HCT116 (cell line): ENCODE measurements around the gene OPHN1. TPM values are rescaled to one million over a fixed set of nuclear protein-coding genes. Genes with fewer than 3 reads are reported as not detected.

Experiments used
- ATAC-seq: fragments of 200-7000 bp; cut with Tn5 transposase; 2 replicates; pipeline ENCODE4 v1.9.1; 2020; ENCODE audit warnings: mild to moderate bottlenecking, moderate library complexity
- BruUV-seq: library from RNA; stranded (reverse); fragments of 400-500 nt; replicated peaks from 2 replicates; lab custom pipeline; 2021; lab: Mats Ljungman, UMichigan
- CTCF ChIA-PET: fragments of 300-600 bp; sonication (Branson Sonifier 250); formaldehyde crosslinking; loops from one replicate; lab custom pipeline; 2021; ENCODE audit warnings: antibody characterized with exemption; lab: Charles Lee
- POLR2A ChIA-PET: fragments of 300-600, 350-600 bp; sonication (Branson Sonifier 250); formaldehyde crosslinking; loops from one replicate; lab custom pipeline; 2021; ENCODE audit warnings: antibody characterized with exemption; lab: Charles Lee
- RAD21 ChIA-PET, 2 experiments: fragments of 300-600 bp; sonication (Branson Sonifier 250); formaldehyde crosslinking; loops; one replicate each; lab custom pipeline; 2023; ENCODE audit warnings: low total read pairs in 2 of 2; ENCODE audit not compliant: uncharacterized antibody in 2 of 2, unreplicated experiment in 2 of 2, low non-redundant PET in 1 of 2; lab: Charles Lee
- DNase-seq: peaks from one replicate; pipeline ENCODE4 v3.0.0-alpha.2; 2010; ENCODE audit warnings: low read depth, low spot score
- H2AFZ ChIP-seq: fragments of 200-600 bp; shearing (Covaris generic), sonication (generic); 2 replicates; pipeline ENCODE4 v1.6.1; 2017; ENCODE audit warnings: low read depth, mixed run types, mixed read lengths, antibody characterized with exemption, low read length; ENCODE audit not compliant: poor library complexity, severe bottlenecking
- H3K27ac ChIP-seq: 2 replicates; pipeline ENCODE4 v1.5.1; 2012; ENCODE audit warnings: low read depth, low read length
- H3K27me3 ChIP-seq: fragments of 200-600 bp; sonication (generic); 2 replicates; pipeline ENCODE4 v1.6.1; 2016; ENCODE audit warnings: mixed run types, low read length, mixed read lengths; ENCODE audit not compliant: insufficient read depth
- H3K36me3 ChIP-seq, 2 experiments: fragments of 200-500 bp in 1 of 2; fragments of 200-600 bp in 1 of 2; sonication (Bioruptor generic) in 1 of 2; sonication (generic) in 1 of 2; 2 replicates each; pipeline versions ENCODE4 v1.5.1 to v1.6.1; 2014 to 2016; ENCODE audit warnings: low read length in 2 of 2, inconsistent platforms in 1 of 2, mixed read lengths in 1 of 2, mixed run types in 1 of 2; ENCODE audit not compliant: insufficient read depth in 2 of 2, control insufficient read depth in 1 of 2
- H3K4me1 ChIP-seq, 2 experiments: fragments of 200-600 bp in 1 of 2; sonication (generic) in 1 of 2; 2 replicates each; pipeline versions ENCODE4 v1.5.1 to v1.6.1; 2012 to 2017; ENCODE audit warnings: low read length in 2 of 2, inconsistent platforms in 1 of 2, mild to moderate bottlenecking in 1 of 2, mixed read lengths in 1 of 2, mixed run types in 1 of 2, moderate library complexity in 1 of 2; ENCODE audit not compliant: insufficient read depth in 2 of 2, control insufficient read depth in 1 of 2
- H3K4me2 ChIP-seq: fragments of 200-600 bp; sonication (generic); 2 replicates; pipeline ENCODE4 v1.6.1; 2017; ENCODE audit warnings: mixed run types, low read length, mixed read lengths
- H3K4me3 ChIP-seq, 2 experiments: fragments of 200-600 bp in 1 of 2; sonication (generic) in 1 of 2; replicated peaks in 1 of 2; 2 replicates each; pipeline ENCODE4 v1.5.1; 2011 to 2016; ENCODE audit warnings: low read length in 2 of 2, control low read depth in 1 of 2, low read depth in 1 of 2, mild to moderate bottlenecking in 1 of 2, mixed read lengths in 1 of 2, mixed run types in 1 of 2
- H3K79me2 ChIP-seq: fragments of 200-600 bp; sonication (generic); 2 replicates; pipeline ENCODE4 v1.6.1; 2017; ENCODE audit warnings: mild to moderate bottlenecking, mixed run types, low read length, moderate library complexity, mixed read lengths; ENCODE audit not compliant: insufficient read depth
- H3K9ac ChIP-seq: fragments of 200-600 bp; sonication (generic); 2 replicates; pipeline ENCODE4 v1.6.1; 2016; ENCODE audit warnings: low read length, mixed read lengths
- H3K9me2 ChIP-seq: fragments of 200-600 bp; sonication (generic), shearing (Covaris generic); 2 replicates; pipeline ENCODE4 v1.6.1; 2017; ENCODE audit warnings: mixed run types, mild to moderate bottlenecking, moderate library complexity; ENCODE audit not compliant: insufficient read depth
- H3K9me3 ChIP-seq, 2 experiments: fragments of 200-500 bp in 1 of 2; fragments of 200-600 bp in 1 of 2; sonication (Bioruptor generic) in 1 of 2; sonication (generic) in 1 of 2; 2 replicates each; pipeline ENCODE4 v1.6.1; 2014 to 2017; ENCODE audit warnings: low read length in 2 of 2, mixed read lengths in 2 of 2, inconsistent platforms in 1 of 2, low read depth in 1 of 2, mild to moderate bottlenecking in 1 of 2, mixed run types in 1 of 2, moderate library complexity in 1 of 2; ENCODE audit not compliant: control insufficient read depth in 1 of 2, insufficient read depth in 1 of 2
- H4K20me1 ChIP-seq: fragments of 200-600 bp; sonication (generic), shearing (Covaris generic); 2 replicates; pipeline ENCODE4 v1.6.1; 2017; ENCODE audit warnings: mixed run types, mild to moderate bottlenecking, moderate library complexity; ENCODE audit not compliant: insufficient read depth
- CBX3 ChIP-seq: IDR thresholded peaks from 2 replicates; pipeline ENCODE4 v1.6.1; 2012; ENCODE audit warnings: low read depth
- EGR1 ChIP-seq: IDR thresholded peaks from 2 replicates; pipeline ENCODE4 v1.6.1; 2012; ENCODE audit warnings: low read depth
- ELF1 ChIP-seq: IDR thresholded peaks from 2 replicates; pipeline ENCODE4 v1.6.1; 2012; ENCODE audit warnings: low read depth, borderline replicate concordance
- EZH2 ChIP-seq: fragments of 200-600 bp; sonication (generic); IDR thresholded peaks from 2 replicates; pipeline ENCODE4 v1.6.1; 2017; ENCODE audit warnings: antibody characterized with exemption, mixed run types
- POLR2A ChIP-seq: IDR thresholded peaks from 2 replicates; pipeline ENCODE4 v1.7.0; 2011; ENCODE audit warnings: borderline replicate concordance; ENCODE audit not compliant: insufficient read depth, insufficient read length; ENCODE audit errors: extremely low read depth
- POLR2AphosphoS5 ChIP-seq: IDR thresholded peaks from 2 replicates; pipeline ENCODE4 v1.6.1; 2011; ENCODE audit warnings: mild to moderate bottlenecking, low read depth, low read length, moderate library complexity
- RAD21 ChIP-seq: IDR thresholded peaks from 2 replicates; pipeline ENCODE4 v1.6.1; 2012; ENCODE audit warnings: low read depth, mild to moderate bottlenecking
- REST ChIP-seq: IDR thresholded peaks from 2 replicates; pipeline ENCODE4 v1.6.1; 2012; ENCODE audit warnings: low read depth
- SIN3A ChIP-seq: IDR thresholded peaks from 2 replicates; pipeline ENCODE4 v1.6.1; 2012; ENCODE audit warnings: low read depth
- SP1 ChIP-seq: IDR thresholded peaks from 2 replicates; pipeline ENCODE4 v1.6.1; 2012; ENCODE audit warnings: low read depth
- SRF ChIP-seq: IDR thresholded peaks from 2 replicates; pipeline ENCODE4 v1.6.1; 2012; ENCODE audit warnings: low read depth
- ZBTB33 ChIP-seq: IDR thresholded peaks from 2 replicates; pipeline ENCODE4 v1.6.1; 2011; ENCODE audit warnings: mild to moderate bottlenecking, low read length, moderate library complexity; ENCODE audit not compliant: insufficient replicate concordance; ENCODE audit errors: extremely low read depth
- ZFX ChIP-seq: fragments of 450-650 bp; IDR thresholded peaks from 2 replicates; pipeline ENCODE4 v1.6.1; 2017
- intact Hi-C: fragments of 100-400 bp; cut with micrococcal nuclease; formaldehyde crosslinking; loops from 2 replicates; pipeline ENCODE4 v1.10.0; 2022
- total RNA-seq: library from RNA; stranded (reverse); gene quantifications from one replicate; pipeline ENCODE4 v1.2.1, GENCODE V29; 2021; ENCODE audit not compliant: unreplicated experiment
- TF ChIP-seq, protein P1 (sequence below), 3 experiments: fragments of 200-600 bp in 1 of 3; sonication (generic) in 1 of 3; IDR thresholded peaks in 2 of 3; conservative IDR thresholded peaks in 1 of 3; 2 replicates each; pipeline ENCODE4 v1.5.1; 2012 to 2017; ENCODE audit warnings: low read depth in 2 of 3, low read length in 2 of 3, antibody characterized with exemption in 1 of 3, borderline replicate concordance in 1 of 3, control low read depth in 1 of 3, mild to moderate bottlenecking in 1 of 3, mixed read lengths in 1 of 3, mixed run types in 1 of 3, moderate library complexity in 1 of 3; ENCODE audit not compliant: insufficient read depth in 1 of 3

OPHN1 gene
- total RNA-seq, 1 experiment from 2014 or later = 2.9 TPM

DNA sequence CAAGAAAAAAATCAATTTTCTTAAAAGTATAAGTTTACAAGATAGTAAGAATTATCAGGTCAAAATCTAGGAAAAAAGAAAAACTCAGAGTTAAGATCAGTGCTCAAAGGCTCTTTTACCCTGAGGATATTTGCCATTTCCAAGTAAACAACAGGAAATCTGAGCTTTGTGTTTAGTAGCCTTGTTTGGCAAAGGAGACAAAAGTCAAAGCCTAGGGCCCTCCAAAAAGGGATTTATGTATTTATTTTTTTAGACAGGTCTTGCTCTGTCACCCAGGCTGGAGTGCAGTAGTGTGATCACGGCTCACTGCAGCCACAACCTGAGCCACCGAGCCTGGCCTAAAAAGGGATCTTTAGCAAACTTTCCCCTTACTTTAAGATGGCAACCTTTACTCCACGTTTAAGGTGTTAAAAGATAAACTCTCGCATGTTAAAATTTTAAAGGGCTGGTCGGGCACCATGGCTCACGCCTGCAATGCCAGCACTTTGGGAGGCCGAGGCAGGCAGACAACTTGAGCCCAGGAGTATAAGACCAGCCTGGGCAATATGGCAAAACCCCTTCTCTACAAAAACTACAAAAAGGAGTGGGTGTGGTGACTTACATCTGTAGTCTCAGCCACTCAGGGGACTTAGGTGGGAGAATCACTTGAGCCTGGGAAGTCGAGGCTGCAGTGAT lies 21.3 kb upstream of the OPHN1 start:
- no peaks in the 10 kb centered on the region for H3K79me2 ChIP-seq
- CTCF ChIA-PET = no interaction called here
- no peaks in the 10 kb centered on the region for H3K36me3 ChIP-seq
- H3K27ac ChIP-seq = no peak overlapping the region
- no peak overlapping the region for H3K4me2 ChIP-seq
- no peak overlapping the region for H3K4me3 ChIP-seq
- ATAC-seq (no peak), DNase-seq (no peak)
- no peaks in the 10 kb centered on the region for H4K20me1 ChIP-seq
- H2AFZ ChIP-seq = no peak overlapping the region
- POLR2A ChIA-PET = no interaction called here
- H3K9ac ChIP-seq = no peak overlapping the region
- intact Hi-C loops = no loop called here
- TF ChIP-seq RAD21 (no peak), POLR2AphosphoS5 (no peak), EZH2 (no peak), EGR1 (no peak), CBX3 (no peak)
- no peaks in the 10 kb centered on the region for H3K9me2 ChIP-seq
- RAD21 ChIA-PET = no interaction called here
- no peaks in the 10 kb centered on the region for H3K9me3 ChIP-seq
- no peaks in the 10 kb centered on the region for H3K4me1 ChIP-seq
- no peaks in the 10 kb centered on the region for H3K27me3 ChIP-seq
- no TSS peak for BruUV-seq

- Histone ChIP-seq H3K9me3 (no peaks in the 10 kb centered on the region), H4K20me1 (no peaks in the 10 kb centered on the region), H3K27me3 (no peaks in the 10 kb centered on the region), H3K36me3 (no peaks in the 10 kb centered on the region), H3K79me2 (no peaks in the 10 kb centered on the region), H2AFZ (no peak overlapping the region), H3K4me2 (no peak overlapping the region), H3K4me1 (no peaks in the 10 kb centered on the region), H3K9ac (no peak overlapping the region), H3K27ac (no peak overlapping the region), H3K4me3 (no peak overlapping the region), H3K9me2 (no peaks in the 10 kb centered on the region)
- no peak for ATAC-seq
- DNase-seq = no peak
- CTCF ChIA-PET = no interaction called here
- no TSS peak for BruUV-seq
- RAD21 ChIA-PET = no interaction called here
- intact Hi-C loops = no loop called here
- POLR2A ChIA-PET = no interaction called here
- TF ChIP-seq ZFX (no peak), REST (no peak), ZBTB33 (no peak), RAD21 (no peak), SP1 (no peak), SRF (no peak), EZH2 (no peak), POLR2A (no peak), ELF1 (no peak), SIN3A (no peak)
- TF ChIP-seq, protein P1, sequence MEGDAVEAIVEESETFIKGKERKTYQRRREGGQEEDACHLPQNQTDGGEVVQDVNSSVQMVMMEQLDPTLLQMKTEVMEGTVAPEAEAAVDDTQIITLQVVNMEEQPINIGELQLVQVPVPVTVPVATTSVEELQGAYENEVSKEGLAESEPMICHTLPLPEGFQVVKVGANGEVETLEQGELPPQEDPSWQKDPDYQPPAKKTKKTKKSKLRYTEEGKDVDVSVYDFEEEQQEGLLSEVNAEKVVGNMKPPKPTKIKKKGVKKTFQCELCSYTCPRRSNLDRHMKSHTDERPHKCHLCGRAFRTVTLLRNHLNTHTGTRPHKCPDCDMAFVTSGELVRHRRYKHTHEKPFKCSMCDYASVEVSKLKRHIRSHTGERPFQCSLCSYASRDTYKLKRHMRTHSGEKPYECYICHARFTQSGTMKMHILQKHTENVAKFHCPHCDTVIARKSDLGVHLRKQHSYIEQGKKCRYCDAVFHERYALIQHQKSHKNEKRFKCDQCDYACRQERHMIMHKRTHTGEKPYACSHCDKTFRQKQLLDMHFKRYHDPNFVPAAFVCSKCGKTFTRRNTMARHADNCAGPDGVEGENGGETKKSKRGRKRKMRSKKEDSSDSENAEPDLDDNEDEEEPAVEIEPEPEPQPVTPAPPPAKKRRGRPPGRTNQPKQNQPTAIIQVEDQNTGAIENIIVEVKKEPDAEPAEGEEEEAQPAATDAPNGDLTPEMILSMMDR (IDR thresholded peaks at IDR 0.05 in 2 of 3, conservative IDR thresholded peaks at IDR 0.05 in 1 of 3; ENCODE audit: borderline replicate concordance in 1 of 3, insufficient read depth in 1 of 3, low read depth in 2 of 3, low read length in 2 of 3) = no peak
These were observed 18.4 kb upstream of the OPHN1 start for GRCh38 chrX:68451720-68452119.
